GM23338 (cell line): ENCODE measurements around the gene GPATCH3.

Experiments used
- CREB1 ChIP-seq: fragments of 250-450 bp; sonication (Bioruptor Pico); IDR thresholded peaks from 2 replicates; pipeline ENCODE4 v1.5.0; 2020; ENCODE audit warnings: low read depth, mild to moderate bottlenecking, moderate library complexity
- EZH2 ChIP-seq: fragments of 200-600 bp; sonication (generic); IDR thresholded peaks from one replicate; pipeline ENCODE4 v1.8.0; 2017; ENCODE audit warnings: antibody characterized with exemption, mild to moderate bottlenecking, low read depth; ENCODE audit not compliant: unreplicated experiment
- EZH2phosphoT487 ChIP-seq: fragments of 200-600 bp; sonication (generic); IDR thresholded peaks from one replicate; pipeline ENCODE4 v1.8.1; 2018; ENCODE audit warnings: antibody characterized with exemption; ENCODE audit not compliant: unreplicated experiment
- JUNB ChIP-seq: IDR thresholded peaks from one replicate; pipeline ENCODE4 v1.6.1; 2016; ENCODE audit warnings: antibody characterized with exemption; ENCODE audit not compliant: unreplicated experiment
- NANOG ChIP-seq: IDR thresholded peaks from 2 replicates; pipeline ENCODE4 v1.6.1; 2016; ENCODE audit warnings: antibody characterized with exemption, borderline replicate concordance
- POLR2AphosphoS5 ChIP-seq: IDR thresholded peaks from 2 replicates; pipeline ENCODE4 v1.6.1; 2016; ENCODE audit warnings: antibody characterized with exemption, low read depth
- STAT1 ChIP-seq: IDR thresholded peaks from one replicate; pipeline ENCODE4 v1.6.1; 2016; ENCODE audit warnings: antibody characterized with exemption; ENCODE audit not compliant: unreplicated experiment
- ZNF114 ChIP-seq: fragments of 250-450 bp; sonication (Bioruptor Pico); IDR thresholded peaks from 2 replicates; pipeline ENCODE4 v1.5.0; 2020; ENCODE audit warnings: mild to moderate bottlenecking, moderate library complexity
- ZNF331 ChIP-seq: fragments of 250-450 bp; sonication (Bioruptor Pico); IDR thresholded peaks from 2 replicates; pipeline ENCODE4 v1.5.0; 2020; ENCODE audit warnings: low read depth, mild to moderate bottlenecking, moderate library complexity
- TF ChIP-seq, protein P1 (sequence below), 2 experiments: fragments of 200-600 bp in 1 of 2; sonication (generic) in 1 of 2; conservative IDR thresholded peaks; 2 replicates each; pipeline versions ENCODE4 v1.5.1 to v1.6.1; 2016 to 2017; ENCODE audit warnings: antibody characterized with exemption in 2 of 2, low read depth in 2 of 2, mild to moderate bottlenecking in 2 of 2, moderate library complexity in 1 of 2
- TF ChIP-seq, protein P2 (sequence below): IDR thresholded peaks from 2 replicates; pipeline ENCODE4 v1.6.1; 2016; ENCODE audit warnings: antibody characterized with exemption
- TF ChIP-seq, protein P3 (sequence below): fragments of 250-450 bp; sonication (Bioruptor Pico); IDR thresholded peaks from 2 replicates; pipeline ENCODE4 v1.5.0; 2020; ENCODE audit warnings: mild to moderate bottlenecking, moderate library complexity
- TF ChIP-seq, protein P4 (sequence below): IDR thresholded peaks from one replicate; pipeline ENCODE4 v1.6.1; 2018; ENCODE audit warnings: antibody characterized with exemption; ENCODE audit not compliant: unreplicated experiment

DNA sequence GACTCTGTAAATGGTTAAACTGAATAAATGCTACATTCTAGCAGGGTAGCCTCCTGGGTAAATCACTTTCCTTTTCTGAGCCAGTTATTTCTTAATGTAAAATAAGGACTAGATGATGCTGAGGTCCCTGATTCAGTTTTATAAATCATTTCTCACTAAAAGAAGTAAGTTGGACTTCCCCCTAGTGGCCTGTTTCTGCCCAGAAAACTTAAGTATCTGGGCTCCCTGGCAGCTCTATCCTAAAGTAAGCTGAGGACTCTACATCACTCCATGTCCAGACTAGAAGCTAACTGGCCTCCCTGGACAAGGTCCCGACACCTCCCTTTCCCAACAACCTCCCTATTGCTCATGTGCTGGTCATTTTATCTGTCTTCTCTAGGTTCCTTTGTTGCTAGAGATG lies 13.1 kb downstream of the GPATCH3 start:
- TF ChIP-seq POLR2AphosphoS5 = no peak
- TF ChIP-seq EZH2 = no peak
- TF ChIP-seq, protein P1, sequence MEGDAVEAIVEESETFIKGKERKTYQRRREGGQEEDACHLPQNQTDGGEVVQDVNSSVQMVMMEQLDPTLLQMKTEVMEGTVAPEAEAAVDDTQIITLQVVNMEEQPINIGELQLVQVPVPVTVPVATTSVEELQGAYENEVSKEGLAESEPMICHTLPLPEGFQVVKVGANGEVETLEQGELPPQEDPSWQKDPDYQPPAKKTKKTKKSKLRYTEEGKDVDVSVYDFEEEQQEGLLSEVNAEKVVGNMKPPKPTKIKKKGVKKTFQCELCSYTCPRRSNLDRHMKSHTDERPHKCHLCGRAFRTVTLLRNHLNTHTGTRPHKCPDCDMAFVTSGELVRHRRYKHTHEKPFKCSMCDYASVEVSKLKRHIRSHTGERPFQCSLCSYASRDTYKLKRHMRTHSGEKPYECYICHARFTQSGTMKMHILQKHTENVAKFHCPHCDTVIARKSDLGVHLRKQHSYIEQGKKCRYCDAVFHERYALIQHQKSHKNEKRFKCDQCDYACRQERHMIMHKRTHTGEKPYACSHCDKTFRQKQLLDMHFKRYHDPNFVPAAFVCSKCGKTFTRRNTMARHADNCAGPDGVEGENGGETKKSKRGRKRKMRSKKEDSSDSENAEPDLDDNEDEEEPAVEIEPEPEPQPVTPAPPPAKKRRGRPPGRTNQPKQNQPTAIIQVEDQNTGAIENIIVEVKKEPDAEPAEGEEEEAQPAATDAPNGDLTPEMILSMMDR (conservative IDR thresholded peaks at IDR 0.05; ENCODE audit: low read depth in 2 of 2) = peak; percentile 32 to 59
- TF ChIP-seq NANOG = no peak
- TF ChIP-seq EZH2phosphoT487 = no peak
- no peak for TF ChIP-seq CREB1
- TF ChIP-seq STAT1 = no peak
- no peak for TF ChIP-seq ZNF331 (CRISPR knock-in tag)
- TF ChIP-seq, protein P2, sequence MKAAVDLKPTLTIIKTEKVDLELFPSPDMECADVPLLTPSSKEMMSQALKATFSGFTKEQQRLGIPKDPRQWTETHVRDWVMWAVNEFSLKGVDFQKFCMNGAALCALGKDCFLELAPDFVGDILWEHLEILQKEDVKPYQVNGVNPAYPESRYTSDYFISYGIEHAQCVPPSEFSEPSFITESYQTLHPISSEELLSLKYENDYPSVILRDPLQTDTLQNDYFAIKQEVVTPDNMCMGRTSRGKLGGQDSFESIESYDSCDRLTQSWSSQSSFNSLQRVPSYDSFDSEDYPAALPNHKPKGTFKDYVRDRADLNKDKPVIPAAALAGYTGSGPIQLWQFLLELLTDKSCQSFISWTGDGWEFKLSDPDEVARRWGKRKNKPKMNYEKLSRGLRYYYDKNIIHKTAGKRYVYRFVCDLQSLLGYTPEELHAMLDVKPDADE = no peak
- TF ChIP-seq, protein P3, sequence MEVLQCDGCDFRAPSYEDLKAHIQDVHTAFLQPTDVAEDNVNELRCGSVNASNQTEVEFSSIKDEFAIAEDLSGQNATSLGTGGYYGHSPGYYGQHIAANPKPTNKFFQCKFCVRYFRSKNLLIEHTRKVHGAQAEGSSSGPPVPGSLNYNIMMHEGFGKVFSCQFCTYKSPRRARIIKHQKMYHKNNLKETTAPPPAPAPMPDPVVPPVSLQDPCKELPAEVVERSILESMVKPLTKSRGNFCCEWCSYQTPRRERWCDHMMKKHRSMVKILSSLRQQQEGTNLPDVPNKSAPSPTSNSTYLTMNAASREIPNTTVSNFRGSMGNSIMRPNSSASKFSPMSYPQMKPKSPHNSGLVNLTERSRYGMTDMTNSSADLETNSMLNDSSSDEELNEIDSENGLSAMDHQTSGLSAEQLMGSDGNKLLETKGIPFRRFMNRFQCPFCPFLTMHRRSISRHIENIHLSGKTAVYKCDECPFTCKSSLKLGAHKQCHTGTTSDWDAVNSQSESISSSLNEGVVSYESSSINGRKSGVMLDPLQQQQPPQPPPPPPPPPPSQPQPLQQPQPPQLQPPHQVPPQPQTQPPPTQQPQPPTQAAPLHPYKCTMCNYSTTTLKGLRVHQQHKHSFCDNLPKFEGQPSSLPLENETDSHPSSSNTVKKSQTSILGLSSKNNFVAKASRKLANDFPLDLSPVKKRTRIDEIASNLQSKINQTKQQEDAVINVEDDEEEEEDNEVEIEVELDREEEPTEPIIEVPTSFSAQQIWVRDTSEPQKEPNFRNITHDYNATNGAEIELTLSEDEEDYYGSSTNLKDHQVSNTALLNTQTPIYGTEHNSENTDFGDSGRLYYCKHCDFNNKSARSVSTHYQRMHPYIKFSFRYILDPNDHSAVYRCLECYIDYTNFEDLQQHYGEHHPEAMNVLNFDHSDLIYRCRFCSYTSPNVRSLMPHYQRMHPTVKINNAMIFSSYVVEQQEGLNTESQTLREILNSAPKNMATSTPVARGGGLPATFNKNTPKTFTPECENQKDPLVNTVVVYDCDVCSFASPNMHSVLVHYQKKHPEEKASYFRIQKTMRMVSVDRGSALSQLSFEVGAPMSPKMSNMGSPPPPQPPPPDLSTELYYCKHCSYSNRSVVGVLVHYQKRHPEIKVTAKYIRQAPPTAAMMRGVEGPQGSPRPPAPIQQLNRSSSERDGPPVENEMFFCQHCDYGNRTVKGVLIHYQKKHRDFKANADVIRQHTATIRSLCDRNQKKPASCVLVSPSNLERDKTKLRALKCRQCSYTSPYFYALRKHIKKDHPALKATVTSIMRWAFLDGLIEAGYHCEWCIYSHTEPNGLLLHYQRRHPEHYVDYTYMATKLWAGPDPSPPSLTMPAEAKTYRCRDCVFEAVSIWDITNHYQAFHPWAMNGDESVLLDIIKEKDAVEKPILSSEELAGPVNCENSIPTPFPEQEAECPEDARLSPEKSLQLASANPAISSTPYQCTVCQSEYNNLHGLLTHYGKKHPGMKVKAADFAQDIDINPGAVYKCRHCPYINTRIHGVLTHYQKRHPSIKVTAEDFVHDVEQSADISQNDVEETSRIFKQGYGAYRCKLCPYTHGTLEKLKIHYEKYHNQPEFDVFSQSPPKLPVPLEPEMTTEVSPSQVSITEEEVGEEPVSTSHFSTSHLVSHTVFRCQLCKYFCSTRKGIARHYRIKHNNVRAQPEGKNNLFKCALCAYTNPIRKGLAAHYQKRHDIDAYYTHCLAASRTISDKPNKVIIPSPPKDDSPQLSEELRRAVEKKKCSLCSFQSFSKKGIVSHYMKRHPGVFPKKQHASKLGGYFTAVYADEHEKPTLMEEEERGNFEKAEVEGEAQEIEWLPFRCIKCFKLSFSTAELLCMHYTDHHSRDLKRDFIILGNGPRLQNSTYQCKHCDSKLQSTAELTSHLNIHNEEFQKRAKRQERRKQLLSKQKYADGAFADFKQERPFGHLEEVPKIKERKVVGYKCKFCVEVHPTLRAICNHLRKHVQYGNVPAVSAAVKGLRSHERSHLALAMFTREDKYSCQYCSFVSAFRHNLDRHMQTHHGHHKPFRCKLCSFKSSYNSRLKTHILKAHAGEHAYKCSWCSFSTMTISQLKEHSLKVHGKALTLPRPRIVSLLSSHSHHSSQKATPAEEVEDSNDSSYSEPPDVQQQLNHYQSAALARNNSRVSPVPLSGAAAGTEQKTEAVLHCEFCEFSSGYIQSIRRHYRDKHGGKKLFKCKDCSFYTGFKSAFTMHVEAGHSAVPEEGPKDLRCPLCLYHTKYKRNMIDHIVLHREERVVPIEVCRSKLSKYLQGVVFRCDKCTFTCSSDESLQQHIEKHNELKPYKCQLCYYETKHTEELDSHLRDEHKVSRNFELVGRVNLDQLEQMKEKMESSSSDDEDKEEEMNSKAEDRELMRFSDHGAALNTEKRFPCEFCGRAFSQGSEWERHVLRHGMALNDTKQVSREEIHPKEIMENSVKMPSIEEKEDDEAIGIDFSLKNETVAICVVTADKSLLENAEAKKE = no peak
- TF ChIP-seq, protein P4, sequence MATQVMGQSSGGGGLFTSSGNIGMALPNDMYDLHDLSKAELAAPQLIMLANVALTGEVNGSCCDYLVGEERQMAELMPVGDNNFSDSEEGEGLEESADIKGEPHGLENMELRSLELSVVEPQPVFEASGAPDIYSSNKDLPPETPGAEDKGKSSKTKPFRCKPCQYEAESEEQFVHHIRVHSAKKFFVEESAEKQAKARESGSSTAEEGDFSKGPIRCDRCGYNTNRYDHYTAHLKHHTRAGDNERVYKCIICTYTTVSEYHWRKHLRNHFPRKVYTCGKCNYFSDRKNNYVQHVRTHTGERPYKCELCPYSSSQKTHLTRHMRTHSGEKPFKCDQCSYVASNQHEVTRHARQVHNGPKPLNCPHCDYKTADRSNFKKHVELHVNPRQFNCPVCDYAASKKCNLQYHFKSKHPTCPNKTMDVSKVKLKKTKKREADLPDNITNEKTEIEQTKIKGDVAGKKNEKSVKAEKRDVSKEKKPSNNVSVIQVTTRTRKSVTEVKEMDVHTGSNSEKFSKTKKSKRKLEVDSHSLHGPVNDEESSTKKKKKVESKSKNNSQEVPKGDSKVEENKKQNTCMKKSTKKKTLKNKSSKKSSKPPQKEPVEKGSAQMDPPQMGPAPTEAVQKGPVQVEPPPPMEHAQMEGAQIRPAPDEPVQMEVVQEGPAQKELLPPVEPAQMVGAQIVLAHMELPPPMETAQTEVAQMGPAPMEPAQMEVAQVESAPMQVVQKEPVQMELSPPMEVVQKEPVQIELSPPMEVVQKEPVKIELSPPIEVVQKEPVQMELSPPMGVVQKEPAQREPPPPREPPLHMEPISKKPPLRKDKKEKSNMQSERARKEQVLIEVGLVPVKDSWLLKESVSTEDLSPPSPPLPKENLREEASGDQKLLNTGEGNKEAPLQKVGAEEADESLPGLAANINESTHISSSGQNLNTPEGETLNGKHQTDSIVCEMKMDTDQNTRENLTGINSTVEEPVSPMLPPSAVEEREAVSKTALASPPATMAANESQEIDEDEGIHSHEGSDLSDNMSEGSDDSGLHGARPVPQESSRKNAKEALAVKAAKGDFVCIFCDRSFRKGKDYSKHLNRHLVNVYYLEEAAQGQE = no peak
- no peak for TF ChIP-seq JUNB
- no peak for TF ChIP-seq ZNF114 (CRISPR knock-in tag)
